Measurements from ENCODE around the gene POU6F2.

The POU6F2 gene

GRCh38 chr7:39464350-39465054 lies 486.8 kb downstream of the POU6F2 start:
- DNase-seq = no peak

GRCh38 chr7:39465055-39465929 lies 487.6 kb downstream of the POU6F2 start:
- DNase-seq = peak; percentile 44

- DNase-seq = no peak
These were observed 490.6 kb downstream of the POU6F2 start for GRCh38 chr7:39468261-39468660.

- DNase-seq = no peak
These were observed 491.2 kb downstream of the POU6F2 start for GRCh38 chr7:39468808-39469374.

- no peak for DNase-seq
These were observed 503.2 kb downstream of the POU6F2 start for GRCh38 chr7:39480901-39481300.

- DNase-seq = no peak
These were observed 511.0 kb downstream of the POU6F2 start for GRCh38 chr7:39488467-39489393.

- DNase-seq = no peak
These were observed 512.6 kb downstream of the POU6F2 start for GRCh38 chr7:39490296-39490695.

GRCh38 chr7:39493934-39494333 lies 516.2 kb downstream of the POU6F2 start:
- DNase-seq = no peak

- DNase-seq = no peak
These were observed 523.6 kb downstream of the POU6F2 start for GRCh38 chr7:39501358-39501757.

GRCh38 chr7:39504963-39505362 lies 527.3 kb downstream of the POU6F2 start:
- no peak for DNase-seq

- no peak for DNase-seq
These were observed 530.3 kb downstream of the POU6F2 start for GRCh38 chr7:39507866-39508551.

GRCh38 chr7:39509436-39509835 lies 531.7 kb downstream of the POU6F2 start:
- DNase-seq = no peak

GRCh38 chr7:39509912-39510311 lies 532.2 kb downstream of the POU6F2 start:
- no peak for DNase-seq

- no peak for DNase-seq
These were observed 533.2 kb downstream of the POU6F2 start for GRCh38 chr7:39510864-39511354.

GRCh38 chr7:39515534-39516228 lies 538.0 kb downstream of the POU6F2 start:
- DNase-seq = no peak

GRCh38 chr7:39516498-39516897 lies 538.8 kb downstream of the POU6F2 start:
- no peak for DNase-seq

- no peak for DNase-seq
These were observed 539.5 kb downstream of the POU6F2 start for GRCh38 chr7:39517240-39517639.

Measured in NCI-H748 treated with DMSO at 0.1 percent for 48 hours (cell line).